ENCODE measurements around the gene SH2D3C.
A peak's percentile ranks its signal among the peaks of the same experiment; 100 is the strongest.

SH2D3C gene, protein sequence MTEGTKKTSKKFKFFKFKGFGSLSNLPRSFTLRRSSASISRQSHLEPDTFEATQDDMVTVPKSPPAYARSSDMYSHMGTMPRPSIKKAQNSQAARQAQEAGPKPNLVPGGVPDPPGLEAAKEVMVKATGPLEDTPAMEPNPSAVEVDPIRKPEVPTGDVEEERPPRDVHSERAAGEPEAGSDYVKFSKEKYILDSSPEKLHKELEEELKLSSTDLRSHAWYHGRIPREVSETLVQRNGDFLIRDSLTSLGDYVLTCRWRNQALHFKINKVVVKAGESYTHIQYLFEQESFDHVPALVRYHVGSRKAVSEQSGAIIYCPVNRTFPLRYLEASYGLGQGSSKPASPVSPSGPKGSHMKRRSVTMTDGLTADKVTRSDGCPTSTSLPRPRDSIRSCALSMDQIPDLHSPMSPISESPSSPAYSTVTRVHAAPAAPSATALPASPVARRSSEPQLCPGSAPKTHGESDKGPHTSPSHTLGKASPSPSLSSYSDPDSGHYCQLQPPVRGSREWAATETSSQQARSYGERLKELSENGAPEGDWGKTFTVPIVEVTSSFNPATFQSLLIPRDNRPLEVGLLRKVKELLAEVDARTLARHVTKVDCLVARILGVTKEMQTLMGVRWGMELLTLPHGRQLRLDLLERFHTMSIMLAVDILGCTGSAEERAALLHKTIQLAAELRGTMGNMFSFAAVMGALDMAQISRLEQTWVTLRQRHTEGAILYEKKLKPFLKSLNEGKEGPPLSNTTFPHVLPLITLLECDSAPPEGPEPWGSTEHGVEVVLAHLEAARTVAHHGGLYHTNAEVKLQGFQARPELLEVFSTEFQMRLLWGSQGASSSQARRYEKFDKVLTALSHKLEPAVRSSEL

GRCh38 chr9:127778280-127779135 lies at the start of gene SH2D3C:
TSS of gene SH2D3C (minus strand) at chr9:127778666. CDS start at chr9:127778627, 39 bp downstream.
- DNase-seq = peak; percentile 71

- DNase-seq = no peak
Measured at GRCh38 chr9:127826253-127826913, 47.9 kb upstream of the SH2D3C start.

DNA sequence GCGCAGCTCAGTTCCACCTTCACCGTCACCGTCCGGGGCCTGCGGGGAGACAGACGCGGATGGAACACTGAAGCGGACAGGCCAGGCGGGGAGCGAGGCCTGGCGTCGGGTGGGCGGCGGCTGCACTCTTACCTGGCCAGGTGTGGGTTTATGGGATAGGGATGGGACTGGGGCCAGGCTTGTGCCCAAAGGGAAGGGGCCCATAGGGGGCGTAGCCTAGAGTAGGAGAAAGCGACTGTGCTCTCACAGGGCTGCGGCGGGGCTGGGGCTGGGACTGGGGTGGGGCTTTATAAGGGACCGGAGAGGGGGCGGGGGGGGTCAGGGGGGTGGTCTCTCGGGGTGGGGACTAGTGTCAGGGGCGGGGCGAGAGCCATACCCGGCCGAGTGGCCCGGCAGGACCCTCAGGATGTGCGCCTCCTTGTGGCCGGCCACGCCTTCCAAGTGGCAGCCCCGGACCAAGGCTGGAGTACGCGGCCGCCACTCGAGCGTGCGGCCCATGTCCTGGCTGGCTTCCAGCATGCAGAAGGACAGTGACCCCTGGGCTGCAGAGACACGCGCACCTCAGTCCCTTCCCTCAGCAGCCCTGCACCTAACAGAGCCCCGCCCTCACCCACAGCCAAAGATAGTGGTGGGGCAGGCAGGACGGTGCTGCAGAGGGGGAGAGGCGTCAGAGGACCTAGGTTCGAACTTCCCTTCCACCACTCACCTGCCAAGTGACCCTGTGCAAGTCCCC lies 47.0 kb upstream of the SH2D3C start:
- DNase-seq = peak; percentile 44

DNA sequence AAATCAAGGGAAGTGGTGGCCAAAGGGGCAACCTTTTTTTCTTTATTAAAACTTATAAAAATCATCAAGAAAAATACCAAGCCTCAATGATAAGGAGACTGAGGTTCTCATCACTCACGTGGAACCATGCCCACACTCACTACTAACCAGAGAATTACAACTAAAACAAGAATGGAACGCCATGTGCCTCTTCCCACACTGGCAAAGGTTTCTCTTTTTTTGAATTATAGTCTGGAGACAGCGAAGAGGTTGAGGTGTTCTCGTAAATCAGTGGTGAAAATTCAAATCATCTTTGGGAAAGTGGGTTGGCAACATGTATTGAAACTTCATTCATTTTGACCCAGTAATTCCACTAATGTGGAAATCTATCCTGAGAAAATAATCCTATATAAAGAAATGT lies 43.6 kb upstream of the SH2D3C start:
- DNase-seq = no peak

DNA sequence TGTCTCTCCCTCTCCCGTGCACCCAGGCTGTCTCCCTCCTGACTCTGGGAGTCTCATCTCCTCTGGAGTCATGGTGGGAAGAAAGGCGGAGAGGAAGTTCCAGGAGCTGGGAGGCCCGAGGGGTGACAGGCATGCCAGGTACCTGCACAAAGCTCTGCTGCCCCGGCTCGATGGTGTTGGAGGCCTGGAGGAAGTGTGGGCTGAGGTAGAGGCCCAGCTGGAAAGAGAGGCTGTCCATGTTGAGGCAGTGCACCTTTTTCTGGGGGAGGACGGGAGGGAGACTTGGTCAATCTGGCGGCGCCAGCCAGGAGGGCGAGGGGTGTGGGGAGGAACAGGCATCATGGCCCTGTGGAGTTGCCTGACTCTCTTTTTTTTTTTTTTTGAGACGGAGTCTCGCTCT lies 40.1 kb upstream of the SH2D3C start:
- DNase-seq = no peak

DNA sequence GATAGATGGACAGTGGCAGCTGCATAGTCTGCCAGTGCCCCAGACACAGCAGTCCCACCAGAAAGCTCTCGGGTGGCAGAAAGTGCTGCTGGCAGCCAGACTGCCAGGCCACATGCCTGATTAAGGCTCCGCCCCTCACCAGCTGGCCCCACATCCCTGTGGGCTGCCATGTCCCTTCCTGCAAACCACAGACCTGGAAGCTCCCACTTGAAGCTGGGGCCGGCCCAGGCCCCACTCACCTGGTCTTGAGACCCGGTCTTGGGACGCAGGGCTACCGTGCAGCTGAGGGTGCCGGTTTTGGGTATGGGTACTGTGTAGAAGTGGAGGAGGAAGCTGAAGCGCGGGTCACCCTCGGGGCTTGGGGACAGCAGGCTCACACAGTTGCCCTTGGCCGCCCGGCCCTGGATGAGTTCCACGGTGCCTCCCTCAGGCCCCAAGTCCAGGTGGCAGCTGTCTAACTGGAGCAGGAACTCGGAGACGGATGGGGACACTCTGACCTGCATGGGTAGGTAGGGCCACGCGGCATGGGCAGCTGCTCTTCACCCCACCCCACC lies 39.5 kb upstream of the SH2D3C start:
- no peak for DNase-seq

GRCh38 chr9:127816728-127817127 lies 38.3 kb upstream of the SH2D3C start:
- DNase-seq = no peak

- DNase-seq = no peak
Measured at GRCh38 chr9:127816362-127816725, 37.9 kb upstream of the SH2D3C start.

- no peak for DNase-seq
Measured at GRCh38 chr9:127815512-127816361, 37.3 kb upstream of the SH2D3C start.

GRCh38 chr9:127814619-127815511 lies 36.4 kb upstream of the SH2D3C start:
- DNase-seq = no peak

DNA sequence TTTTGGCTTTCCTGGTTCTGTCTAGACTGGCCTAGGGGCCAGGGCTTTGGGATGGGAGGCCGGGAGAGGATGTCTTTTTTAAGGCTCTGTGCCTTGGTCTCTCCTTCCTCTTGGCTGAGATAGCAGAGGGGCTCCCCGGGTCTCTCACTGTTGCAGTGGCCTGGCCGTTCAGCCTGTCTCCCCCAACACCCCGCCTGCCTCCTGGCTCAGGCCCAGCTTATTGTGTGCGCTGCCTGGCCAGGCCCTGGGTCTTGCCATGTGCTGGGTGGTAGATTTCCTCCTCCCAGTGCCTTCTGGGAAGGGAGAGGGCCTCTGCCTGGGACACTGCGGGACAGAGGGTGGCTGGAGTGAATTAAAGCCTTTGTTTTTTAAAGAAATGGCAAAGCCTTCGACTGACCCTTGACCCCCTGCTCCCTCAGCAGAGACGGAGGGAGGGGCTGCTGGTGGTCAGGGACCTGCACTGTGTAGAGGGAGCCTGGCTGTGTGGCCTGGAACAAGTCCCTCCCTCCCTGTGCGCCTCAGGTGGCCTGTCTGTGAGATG lies 35.3 kb upstream of the SH2D3C start:
- DNase-seq = no peak

- no peak for DNase-seq
Measured at GRCh38 chr9:127812936-127813675, 34.6 kb upstream of the SH2D3C start.

GRCh38 chr9:127812011-127812410 lies 33.5 kb upstream of the SH2D3C start:
- no peak for DNase-seq

GRCh38 chr9:127810378-127811187 lies 32.1 kb upstream of the SH2D3C start:
- no peak for DNase-seq

GRCh38 chr9:127809540-127810377 lies 31.3 kb upstream of the SH2D3C start:
- DNase-seq = no peak

DNA sequence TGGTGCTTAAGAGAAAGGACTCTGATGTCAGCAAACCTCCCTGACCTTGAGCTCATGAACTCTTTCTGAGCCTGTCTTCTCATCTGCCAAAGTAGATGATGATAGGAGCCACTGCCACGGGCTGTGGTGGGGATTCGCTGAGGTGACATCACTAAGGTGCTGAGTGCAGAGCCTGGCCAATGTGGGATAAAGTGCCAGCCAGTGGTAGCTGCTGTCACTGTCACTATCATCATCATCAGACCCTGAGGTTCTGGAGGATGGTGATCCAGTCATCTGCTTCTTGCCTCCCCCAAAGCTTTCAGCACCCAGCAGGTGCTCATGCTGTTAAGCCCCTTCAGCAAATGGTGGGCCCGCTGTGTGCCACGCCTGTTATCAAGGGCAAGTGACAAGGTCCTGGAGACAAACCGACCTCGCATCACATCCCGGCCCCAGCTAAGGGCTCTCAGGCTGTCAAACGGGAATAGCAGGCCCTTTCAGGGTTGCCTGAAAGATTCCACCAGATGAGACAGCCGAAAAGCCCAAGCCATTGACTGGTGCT lies 30.6 kb upstream of the SH2D3C start:
- no peak for DNase-seq

Measured in stimulated activated CD8-positive, alpha-beta memory T cell treated with anti-CD3 and anti-CD28 coated beads, Interleukin-4, amount 100 ng/mL, for 48 hours (primary cell).